Mesenchymal stem cell (in vitro differentiated cells and primary cell): ENCODE measurements around the gene EML1.
A peak's percentile ranks its signal among the peaks of the same experiment; 100 is the strongest.

Experiments used
- DNase-seq: peaks from one replicate; pipeline ENCODE4 v3.0.0-alpha.2; 2013
- H2AFZ ChIP-seq: one replicate; pipeline ENCODE4 v1.6.1; 2013; ENCODE audit warnings: low read depth, mild to moderate bottlenecking, control low read depth, inconsistent platforms, low read length, moderate library complexity
- H2AK5ac ChIP-seq: 2 replicates; pipeline ENCODE4 v1.6.1; 2013; ENCODE audit warnings: low read length, moderate library complexity, mild to moderate bottlenecking, inconsistent platforms; ENCODE audit not compliant: severe bottlenecking
- H2BK120ac ChIP-seq: one replicate; pipeline ENCODE4 v1.6.1; 2013; ENCODE audit warnings: low read depth, mild to moderate bottlenecking, inconsistent platforms, low read length, moderate library complexity
- H2BK12ac ChIP-seq, 2 experiments: one replicate each; pipeline ENCODE4 v1.6.1; 2013; ENCODE audit warnings: inconsistent platforms in 2 of 2, low read length in 2 of 2, mild to moderate bottlenecking in 2 of 2, moderate library complexity in 2 of 2, control low read depth in 1 of 2
- H2BK15ac ChIP-seq: one replicate; pipeline ENCODE4 v1.6.1; 2013; ENCODE audit warnings: mild to moderate bottlenecking, low read depth, inconsistent platforms; ENCODE audit not compliant: poor library complexity, severe bottlenecking
- H2BK5ac ChIP-seq: 2 replicates; pipeline ENCODE4 v1.6.1; 2013; ENCODE audit warnings: low read depth, mild to moderate bottlenecking, low read length, control low read depth, inconsistent platforms; ENCODE audit not compliant: poor library complexity, severe bottlenecking
- H3K14ac ChIP-seq, 2 experiments: one replicate each; pipeline ENCODE4 v1.6.1; 2013; ENCODE audit warnings: inconsistent platforms in 2 of 2, low read length in 2 of 2, control low read depth in 1 of 2, mild to moderate bottlenecking in 1 of 2, moderate library complexity in 1 of 2
- H3K18ac ChIP-seq, 2 experiments: one replicate each; pipeline ENCODE4 v1.6.1; 2013; ENCODE audit warnings: inconsistent platforms in 2 of 2, low read length in 2 of 2, control low read depth in 1 of 2, low read depth in 1 of 2, mild to moderate bottlenecking in 1 of 2
- H3K23ac ChIP-seq, 2 experiments: one replicate each; pipeline ENCODE4 v1.6.1; 2013; ENCODE audit warnings: inconsistent platforms in 2 of 2, low read length in 2 of 2, mild to moderate bottlenecking in 2 of 2, moderate library complexity in 2 of 2, control low read depth in 1 of 2
- H3K27ac ChIP-seq: 2 replicates; pipeline ENCODE4 v1.5.1; 2013; ENCODE audit warnings: mild to moderate bottlenecking, moderate library complexity, low read length, control low read depth, inconsistent platforms; ENCODE audit not compliant: poor library complexity, severe bottlenecking
- H3K27me3 ChIP-seq, 2 experiments: 2 replicates each; pipeline versions ENCODE4 v1.6.1 to v1.7.0; 2013; ENCODE audit warnings: low read length in 2 of 2, mild to moderate bottlenecking in 2 of 2, moderate library complexity in 2 of 2, control low read depth in 1 of 2, inconsistent platforms in 1 of 2; ENCODE audit not compliant: control insufficient read depth in 1 of 2, insufficient read depth in 1 of 2
- H3K36me3 ChIP-seq, 2 experiments: 2 replicates each; pipeline versions ENCODE4 v1.6.1 to v1.7.0; 2013; ENCODE audit warnings: low read length in 2 of 2, control low read depth in 1 of 2, inconsistent platforms in 1 of 2, low read depth in 1 of 2, mild to moderate bottlenecking in 1 of 2; ENCODE audit not compliant: insufficient read depth in 2 of 2, control insufficient read depth in 1 of 2
- H3K4ac ChIP-seq, 2 experiments: one replicate each; pipeline ENCODE4 v1.6.1; 2013; ENCODE audit warnings: inconsistent platforms in 2 of 2, low read length in 2 of 2, mild to moderate bottlenecking in 2 of 2, moderate library complexity in 2 of 2, control low read depth in 1 of 2, low read depth in 1 of 2
- H3K4me1 ChIP-seq: 2 replicates; pipeline ENCODE4 v1.6.1; 2013; ENCODE audit warnings: low read depth, low read length, control low read depth; ENCODE audit not compliant: control insufficient read depth, insufficient read depth
- H3K4me2 ChIP-seq: 2 replicates; pipeline ENCODE4 v1.6.1; 2013; ENCODE audit warnings: low read length, mild to moderate bottlenecking, inconsistent platforms; ENCODE audit not compliant: poor library complexity, severe bottlenecking
- H3K4me3 ChIP-seq, 2 experiments: 2 replicates each; pipeline versions ENCODE4 v1.5.1 to v1.7.0; 2013; ENCODE audit warnings: low read length in 2 of 2, mild to moderate bottlenecking in 2 of 2, control low read depth in 1 of 2, low read depth in 1 of 2; ENCODE audit not compliant: insufficient read depth in 1 of 2
- H3K79me1 ChIP-seq: replicated peaks from 2 replicates; pipeline ENCODE4 v1.6.1; 2013; ENCODE audit warnings: mild to moderate bottlenecking, control low read depth, low read length, inconsistent platforms; ENCODE audit not compliant: poor library complexity, severe bottlenecking
- H3K9ac ChIP-seq: 2 replicates; pipeline ENCODE4 v1.7.0; 2013; ENCODE audit warnings: mild to moderate bottlenecking, low read length, moderate library complexity
- H3K9me3 ChIP-seq: 2 replicates; pipeline ENCODE4 v1.7.0; 2013; ENCODE audit warnings: mild to moderate bottlenecking, low read length; ENCODE audit not compliant: control insufficient read depth
- H4K8ac ChIP-seq: one replicate; pipeline ENCODE4 v1.6.1; 2013; ENCODE audit warnings: inconsistent platforms, mild to moderate bottlenecking, low read length, moderate library complexity
- H4K91ac ChIP-seq: one replicate; pipeline ENCODE4 v1.6.1; 2013; ENCODE audit warnings: mild to moderate bottlenecking, low read length, inconsistent platforms
- WGBS: methylation state at CpG from one replicate; pipeline ENCODE4 v1.1.7; 2013; ENCODE audit warnings: mixed read lengths; 5-methylcytosine and 5-hydroxymethylcytosine counted together

EML1 gene

GRCh38 chr14:99749142-99749541 lies 44.1 kb upstream of the EML1 start:
- H3K9me3 ChIP-seq, result no peaks in the 10 kb centered on the region
- H3K14ac ChIP-seq, result no peak overlapping the region
- WGBS, result 83% methylated on average over 13 of the region's 13 CpGs
- H4K91ac ChIP-seq, result no peak overlapping the region
- no peak overlapping the region for H4K8ac ChIP-seq
- no peak overlapping the region for H3K4ac ChIP-seq
- H3K4me3 ChIP-seq, result no peak overlapping the region
- no peak overlapping the region for H3K9ac ChIP-seq
- no peak overlapping the region for H3K23ac ChIP-seq
- DNase-seq, result no peak
- H3K4me2 ChIP-seq, result no peak overlapping the region
- H2AFZ ChIP-seq, result no peak overlapping the region
- no peak overlapping the region for H2BK5ac ChIP-seq
- H2BK120ac ChIP-seq, result no peak overlapping the region
- no peak overlapping the region for H2BK15ac ChIP-seq
- H3K18ac ChIP-seq, result no peak overlapping the region
- H3K36me3 ChIP-seq, result no peaks in the 10 kb centered on the region
- peaks cover 50% of the 10 kb centered on the region for H3K4me1 ChIP-seq
- H3K27ac ChIP-seq, result no peak overlapping the region
- no peak overlapping the region for H2BK12ac ChIP-seq
- H3K79me1 ChIP-seq, result no peaks in the 10 kb centered on the region
- H2AK5ac ChIP-seq, result no peak overlapping the region
- H3K27me3 ChIP-seq, result peaks cover 0 to 10% of the 10 kb centered on the region in 2 experiments

GRCh38 chr14:99749763-99750715 lies 43.2 kb upstream of the EML1 start:
- Histone ChIP-seq H2BK5ac (no peak overlapping the region), H3K9ac (peak overlapping the region; percentile 45), H4K91ac (no peak overlapping the region), H2BK15ac (no peak overlapping the region), H2AK5ac (peak overlapping the region; percentile 32), H3K4me1 (peaks cover 56% of the 10 kb centered on the region), H2BK12ac (peak overlapping the region in 1 of 2 experiments; percentile 56), H3K27ac (no peak overlapping the region), H3K79me1 (no peaks in the 10 kb centered on the region), H3K27me3 (peaks cover 0 to 10% of the 10 kb centered on the region in 2 experiments), H3K23ac (no peak overlapping the region), H3K14ac (no peak overlapping the region), H2AFZ (no peak overlapping the region), H3K4me2 (no peak overlapping the region), H3K4ac (peak overlapping the region in 1 of 2 experiments; percentile 3), H3K9me3 (no peaks in the 10 kb centered on the region), H2BK120ac (no peak overlapping the region), H3K36me3 (no peaks in the 10 kb centered on the region), H4K8ac (no peak overlapping the region), H3K4me3 (no peak overlapping the region), H3K18ac (peak overlapping the region; percentile 10 to 58)
- no peak for DNase-seq
- 90% methylated on average over 23 of the region's 23 CpGs for WGBS

- WGBS, result 90% methylated on average over 9 of the region's 11 CpGs
- no peak overlapping the region for H2BK15ac ChIP-seq
- H3K27ac ChIP-seq, result no peak overlapping the region
- no peak overlapping the region for H4K8ac ChIP-seq
- H3K4me2 ChIP-seq, result no peak overlapping the region
- peak overlapping the region in 1 of 2 experiments; percentile 43 for H3K4ac ChIP-seq
- H3K9me3 ChIP-seq, result no peaks in the 10 kb centered on the region
- no peak overlapping the region for H3K9ac ChIP-seq
- no peak overlapping the region for H2AK5ac ChIP-seq
- peak overlapping the region; percentile 44 for H4K91ac ChIP-seq
- H3K4me1 ChIP-seq, result peaks cover 60% of the 10 kb centered on the region
- no peak for DNase-seq
- no peaks in the 10 kb centered on the region for H3K36me3 ChIP-seq
- H3K23ac ChIP-seq, result no peak overlapping the region
- H3K27me3 ChIP-seq, result peaks cover 0 to 10% of the 10 kb centered on the region in 2 experiments
- H3K18ac ChIP-seq, result peak overlapping the region; percentile 38 to 54
- no peaks in the 10 kb centered on the region for H3K79me1 ChIP-seq
- H2BK5ac ChIP-seq, result no peak overlapping the region
- H2AFZ ChIP-seq, result no peak overlapping the region
- H3K14ac ChIP-seq, result peak overlapping the region in 1 of 2 experiments; percentile 29
- H3K4me3 ChIP-seq, result no peak overlapping the region
- peak overlapping the region; percentile 73 to 89 for H2BK12ac ChIP-seq
- H2BK120ac ChIP-seq, result no peak overlapping the region
Measured at GRCh38 chr14:99750746-99751450, 42.3 kb upstream of the EML1 start.
